Fibroblast of the conjunctiva (primary cell): ENCODE measurements around the gene MAP10.

Source experiments
- DNase-seq: peaks from one replicate; pipeline ENCODE4 v3.0.0-alpha.2; 2010; ENCODE audit warnings: low read depth

Gene MAP10

DNA sequence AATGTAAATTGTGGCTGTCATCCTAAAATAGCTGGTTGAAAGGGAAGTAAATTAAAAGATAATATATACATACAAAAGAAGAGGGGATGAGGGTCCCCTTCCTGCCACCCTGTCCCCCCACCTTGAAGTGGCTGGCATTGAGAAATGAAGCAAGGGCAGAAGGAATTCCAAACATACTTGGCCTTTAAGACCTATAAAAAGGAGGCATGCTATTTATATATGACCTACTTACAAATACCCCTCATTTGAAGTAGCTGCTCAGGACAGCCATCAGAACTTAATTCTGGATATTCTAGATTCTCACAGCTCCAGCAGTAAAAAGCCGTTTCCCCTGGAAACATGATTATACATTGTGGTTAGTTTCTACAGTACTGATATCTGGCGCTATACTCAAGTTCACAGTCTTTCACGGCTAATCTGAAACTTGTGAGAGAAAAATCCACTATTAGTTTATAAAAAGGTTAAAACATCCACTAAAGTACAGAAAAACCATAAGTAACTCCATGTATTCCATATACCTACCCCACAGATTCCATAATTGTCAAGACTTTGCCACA lies 9.6 kb upstream of the MAP10 start:
- no peak for DNase-seq

DNA sequence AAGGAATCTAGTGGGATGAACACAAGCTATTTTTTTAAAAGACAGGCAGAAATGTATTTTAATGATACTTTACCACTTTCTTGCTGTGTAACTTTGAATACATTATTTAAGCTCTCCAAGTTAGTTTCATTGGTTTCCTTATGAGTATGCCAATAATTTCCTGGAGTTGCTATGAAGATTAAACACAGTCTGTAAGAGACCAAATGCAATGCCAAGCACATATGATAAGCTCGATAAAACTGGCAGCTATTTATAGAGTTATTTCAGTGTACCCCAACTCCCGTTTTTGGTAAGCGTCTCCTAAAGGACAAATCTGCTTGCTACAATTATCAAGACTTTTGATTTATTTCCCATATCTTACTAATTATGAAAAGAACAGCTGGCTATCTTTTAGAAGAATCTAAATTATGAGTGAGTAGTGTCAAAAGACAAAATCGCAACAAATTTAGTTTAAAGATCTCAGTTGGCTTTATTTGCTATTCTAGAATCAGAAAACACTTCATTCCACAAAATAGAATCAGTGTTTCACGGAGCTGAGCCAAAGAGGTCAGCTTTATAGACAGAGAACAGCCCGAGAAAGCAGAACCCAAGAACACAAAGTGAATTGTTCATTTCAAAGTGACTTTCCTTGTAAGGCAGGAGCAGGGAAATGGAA lies 7.2 kb upstream of the MAP10 start:
- no peak for DNase-seq

DNA sequence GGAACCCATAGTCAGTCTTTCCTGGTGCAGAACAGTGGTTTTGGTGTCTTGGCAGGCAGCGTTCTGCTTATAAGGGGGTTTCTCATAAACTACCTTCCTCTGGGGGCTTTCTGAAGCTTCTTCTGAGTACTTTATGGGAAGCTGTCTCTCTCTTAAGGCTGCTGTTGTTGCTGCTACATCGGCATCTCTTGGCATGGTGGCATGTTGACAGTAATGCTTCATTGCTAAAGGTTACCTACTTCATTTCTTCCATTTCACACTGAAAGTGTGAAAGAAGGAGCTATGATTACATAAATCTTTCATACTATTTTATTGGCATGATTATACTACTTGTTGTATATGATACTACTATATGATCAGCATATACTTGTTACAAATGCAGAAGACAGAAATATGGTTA lies 6.3 kb upstream of the MAP10 start:
- DNase-seq = no peak

DNA sequence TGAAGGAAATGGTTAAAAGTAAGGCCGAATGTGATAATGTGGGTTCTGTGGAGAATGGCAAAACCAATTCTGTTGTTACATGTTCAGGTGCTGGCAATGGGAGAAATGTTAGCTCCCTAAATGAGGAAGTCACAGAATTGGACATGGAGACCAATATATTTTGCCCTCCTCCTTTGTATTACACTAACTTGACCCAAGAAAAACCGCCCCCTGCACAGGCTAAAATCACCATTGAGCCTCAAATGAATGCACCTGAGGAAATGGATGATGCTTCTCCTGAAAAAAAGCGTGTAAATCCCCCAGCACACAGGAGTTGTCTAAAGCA lies 932 bp downstream of the MAP10 start:
- DNase-seq = no peak

GRCh38 chr1:232810856-232811255 lies 5.6 kb downstream of the MAP10 start:
- DNase-seq = no peak

- no peak for DNase-seq
These were observed 7.3 kb downstream of the MAP10 start for GRCh38 chr1:232812560-232812959.

DNA sequence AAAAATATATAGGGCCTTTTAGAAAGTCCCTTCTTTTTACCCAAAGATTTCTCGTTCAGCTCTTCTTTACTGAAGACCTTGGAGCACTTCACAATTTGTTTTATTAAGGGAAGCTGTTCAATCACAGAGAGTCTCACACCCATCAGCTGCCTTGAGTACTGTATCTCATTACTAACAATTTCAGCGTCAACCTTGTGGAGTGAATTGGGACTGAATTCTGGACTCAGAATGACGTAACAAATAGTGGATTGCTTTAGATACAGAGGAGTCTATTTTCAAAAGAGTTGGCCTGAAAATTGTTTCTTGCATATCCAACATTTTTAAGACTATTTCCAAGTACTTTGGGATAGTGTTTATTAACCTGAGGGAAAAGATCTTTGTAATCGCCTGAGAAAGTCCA lies 7.9 kb downstream of the MAP10 start:
- no peak for DNase-seq

DNA sequence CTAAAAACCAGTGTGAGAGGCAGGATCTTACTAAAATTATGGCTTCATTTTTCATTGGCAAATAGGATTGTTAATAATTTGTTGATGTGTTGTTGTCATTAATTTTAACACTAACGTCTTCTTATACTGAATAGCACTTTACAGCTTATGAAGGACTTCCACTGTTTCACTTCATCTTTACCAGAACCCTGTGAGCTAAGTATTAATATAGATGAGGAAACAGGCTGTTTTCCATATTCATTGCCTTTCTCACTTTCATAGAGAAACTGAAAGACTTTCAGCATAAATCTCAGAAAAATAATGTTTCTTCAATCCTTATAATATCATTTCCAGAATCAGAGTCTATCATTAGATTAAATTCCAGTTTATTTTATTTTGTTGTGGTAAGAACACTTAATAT lies 8.5 kb downstream of the MAP10 start:
- DNase-seq = no peak

- no peak for DNase-seq
These were observed 11.1 kb downstream of the MAP10 start for GRCh38 chr1:232816324-232816723.

DNA sequence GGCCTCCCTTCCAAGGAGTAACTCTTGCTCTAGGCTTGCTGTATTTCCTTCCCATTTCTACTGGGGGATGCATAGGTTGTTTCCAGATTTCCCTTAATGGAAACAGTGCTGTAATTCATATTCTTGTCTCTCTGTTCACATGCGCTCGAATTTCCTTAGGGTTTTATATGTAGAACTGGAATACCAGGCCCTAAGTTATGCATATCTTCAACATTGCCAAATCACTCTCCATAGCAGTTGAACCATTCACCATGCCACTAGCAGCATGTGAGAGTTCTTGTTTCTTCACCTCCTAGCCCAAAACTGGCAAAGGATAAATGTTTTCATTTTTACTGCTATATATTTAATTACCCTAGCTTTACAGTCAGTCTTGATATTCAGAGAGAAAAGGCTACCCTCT lies 12.8 kb downstream of the MAP10 start:
- DNase-seq = no peak

DNA sequence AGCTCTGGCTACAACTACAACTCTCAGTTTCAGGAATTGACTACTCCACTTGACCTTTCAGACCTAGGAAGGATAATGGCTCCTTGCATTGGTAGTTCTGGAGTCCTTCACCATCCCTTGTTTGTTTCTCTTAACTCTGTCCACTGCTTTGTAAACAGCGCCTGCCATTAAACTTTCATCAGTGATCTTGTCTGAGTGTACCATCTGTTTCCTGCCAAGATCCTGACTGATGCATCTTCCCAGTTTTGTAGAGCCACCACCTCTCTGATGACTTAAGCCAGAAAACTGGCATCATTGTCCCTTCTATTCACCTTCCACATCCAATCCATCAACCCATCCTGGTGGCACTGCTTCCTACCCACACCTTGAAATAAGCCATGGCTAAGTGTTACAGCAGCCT lies 15.2 kb downstream of the MAP10 start:
- DNase-seq = no peak

DNA sequence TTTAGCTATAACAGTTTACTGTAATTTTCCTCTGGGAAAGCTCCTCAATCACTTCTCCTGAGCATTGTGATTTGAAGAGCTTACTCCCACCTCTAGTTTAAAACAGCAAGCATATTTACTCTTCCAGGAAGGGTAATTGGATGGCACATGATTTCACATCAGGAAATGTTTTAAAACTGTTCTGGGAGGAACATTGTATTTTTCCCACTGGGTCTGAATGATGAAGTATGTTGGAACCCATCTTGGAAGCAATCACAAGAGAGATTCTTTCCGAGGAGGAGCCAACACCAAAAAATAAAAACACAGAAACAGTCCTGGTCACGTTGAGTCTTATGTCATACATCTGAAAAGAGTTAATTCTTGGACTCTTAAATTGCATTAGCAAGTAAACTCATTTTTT lies 17.3 kb downstream of the MAP10 start:
- DNase-seq = no peak

DNA sequence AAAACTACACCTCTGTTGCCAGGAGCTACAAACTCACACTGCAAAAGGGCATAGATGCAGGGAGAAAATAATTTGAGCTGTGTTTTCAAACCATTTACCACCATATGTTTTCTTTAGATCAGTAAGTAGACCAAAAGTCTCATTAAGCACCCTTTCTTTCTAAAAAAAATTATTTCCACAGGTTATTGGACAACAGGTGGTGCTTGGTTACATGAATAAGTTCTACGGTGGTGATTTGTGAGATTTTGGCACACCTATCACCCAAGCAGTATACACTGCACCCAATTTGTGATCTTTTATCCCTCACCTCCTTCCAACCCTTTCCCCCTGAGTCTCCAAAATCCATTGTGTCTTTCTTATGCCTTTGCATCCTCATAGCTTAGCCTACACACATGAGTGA lies 21.1 kb downstream of the MAP10 start:
- no peak for DNase-seq

DNA sequence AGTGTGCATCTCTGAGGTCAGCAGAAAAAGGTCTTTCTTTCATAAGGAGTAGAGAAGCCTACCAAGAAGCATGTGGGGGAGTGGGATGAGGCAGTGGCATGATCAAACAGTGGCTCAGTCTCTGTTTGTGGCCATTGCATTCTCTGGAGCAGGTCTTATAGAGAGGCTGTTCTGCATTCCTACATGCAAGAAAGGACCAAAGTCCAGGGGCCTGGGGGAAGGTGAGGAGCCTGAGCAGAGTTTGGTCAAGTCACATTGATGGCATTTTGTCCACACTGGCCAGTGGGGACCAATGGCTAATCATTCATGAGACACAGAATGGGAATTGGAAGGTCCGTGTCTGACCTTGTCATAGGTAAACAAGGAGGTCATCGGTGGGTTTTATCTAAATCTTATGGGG lies 25.4 kb downstream of the MAP10 start:
- DNase-seq = no peak

- no peak for DNase-seq
These were observed 26.7 kb downstream of the MAP10 start for GRCh38 chr1:232831895-232832294.

DNA sequence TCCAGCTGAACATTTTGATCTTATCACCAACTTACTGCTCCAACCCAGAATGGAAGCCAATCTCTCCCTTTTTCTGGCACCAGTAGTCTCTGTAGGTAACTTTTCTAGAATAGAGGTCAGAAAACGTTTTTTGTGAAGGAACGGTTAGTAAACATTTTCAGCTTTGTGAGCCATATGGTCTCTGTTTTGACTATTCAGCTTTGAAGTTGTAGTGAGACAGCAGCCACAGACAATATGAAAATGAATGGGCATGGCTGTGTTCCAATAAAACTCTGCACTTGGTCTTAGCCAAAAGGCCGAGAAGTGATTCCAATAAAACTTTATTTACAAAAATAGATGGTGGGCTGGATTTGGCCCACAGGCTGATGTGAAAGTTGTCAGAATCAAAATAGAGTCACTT lies 28.9 kb downstream of the MAP10 start:
- no peak for DNase-seq

- DNase-seq = no peak
These were observed 29.9 kb downstream of the MAP10 start for GRCh38 chr1:232835166-232835565.

DNA sequence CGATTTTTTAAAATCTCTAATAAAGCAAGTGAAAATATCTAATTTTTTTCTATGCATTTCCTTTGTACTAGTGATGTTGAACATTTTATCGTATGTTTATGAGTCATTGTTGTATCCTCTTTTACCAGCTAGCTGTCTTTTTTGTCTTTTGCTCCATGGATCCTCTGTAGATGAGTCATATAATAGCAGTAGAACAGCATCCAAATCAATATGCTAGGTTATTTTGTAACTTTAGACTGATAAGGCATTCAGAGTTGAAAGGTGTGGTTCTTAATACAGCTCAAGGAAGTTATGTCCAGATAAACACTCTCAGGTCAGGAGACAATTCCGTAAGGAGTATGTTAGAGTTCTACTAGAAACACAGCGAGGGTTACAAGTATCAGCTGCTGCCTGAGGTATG lies 31.9 kb downstream of the MAP10 start:
- no peak for DNase-seq

- no peak for DNase-seq
These were observed 36.8 kb downstream of the MAP10 start for GRCh38 chr1:232841823-232842565.

GRCh38 chr1:232844791-232845190 lies 39.6 kb downstream of the MAP10 start:
- no peak for DNase-seq

DNA sequence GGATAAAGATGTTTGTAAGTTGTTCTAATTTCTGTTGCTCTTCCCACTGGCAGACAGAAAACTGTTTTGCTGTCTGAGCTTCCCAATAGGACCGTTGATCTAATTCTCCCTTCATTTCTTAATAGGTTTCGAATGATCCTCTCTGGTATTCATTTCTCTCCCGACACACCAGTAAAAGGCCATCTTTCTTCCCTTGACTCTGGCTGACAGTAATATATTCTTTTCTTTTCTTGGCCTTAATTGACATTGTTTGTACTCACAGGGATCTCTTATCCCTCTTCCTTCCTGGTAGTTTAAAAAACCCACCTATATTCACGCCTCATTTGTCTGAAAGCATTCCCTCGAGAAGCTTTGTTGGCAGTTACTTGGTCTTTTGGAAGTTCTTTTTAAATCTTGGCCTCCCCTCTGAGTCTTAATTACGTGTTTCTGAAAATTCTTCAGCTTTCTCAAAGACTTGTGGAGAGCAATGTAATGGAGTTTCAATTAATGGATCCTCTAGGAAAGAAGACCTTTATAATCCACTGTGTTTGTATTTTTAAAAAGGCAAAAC lies 40.3 kb downstream of the MAP10 start:
- no peak for DNase-seq

- DNase-seq = no peak
These were observed 46.3 kb downstream of the MAP10 start for GRCh38 chr1:232851532-232851931.

GRCh38 chr1:232853994-232854797 lies 49.0 kb downstream of the MAP10 start:
- no peak for DNase-seq
